Eye (tissue), 1 donor: ENCODE measurements around the gene TNFRSF6B.
A peak's percentile ranks its signal among the peaks of the same experiment; 100 is the strongest.
"Not testable (repeated sequence)": the region's sequence is repeated elsewhere in the genome, so short reads cannot be mapped to it uniquely, and the experiment has no call there.

Experiments used
- DNase-seq: peaks from one replicate; pipeline ENCODE4 v3.0.0-alpha.2; 2015

The TNFRSF6B gene

DNA sequence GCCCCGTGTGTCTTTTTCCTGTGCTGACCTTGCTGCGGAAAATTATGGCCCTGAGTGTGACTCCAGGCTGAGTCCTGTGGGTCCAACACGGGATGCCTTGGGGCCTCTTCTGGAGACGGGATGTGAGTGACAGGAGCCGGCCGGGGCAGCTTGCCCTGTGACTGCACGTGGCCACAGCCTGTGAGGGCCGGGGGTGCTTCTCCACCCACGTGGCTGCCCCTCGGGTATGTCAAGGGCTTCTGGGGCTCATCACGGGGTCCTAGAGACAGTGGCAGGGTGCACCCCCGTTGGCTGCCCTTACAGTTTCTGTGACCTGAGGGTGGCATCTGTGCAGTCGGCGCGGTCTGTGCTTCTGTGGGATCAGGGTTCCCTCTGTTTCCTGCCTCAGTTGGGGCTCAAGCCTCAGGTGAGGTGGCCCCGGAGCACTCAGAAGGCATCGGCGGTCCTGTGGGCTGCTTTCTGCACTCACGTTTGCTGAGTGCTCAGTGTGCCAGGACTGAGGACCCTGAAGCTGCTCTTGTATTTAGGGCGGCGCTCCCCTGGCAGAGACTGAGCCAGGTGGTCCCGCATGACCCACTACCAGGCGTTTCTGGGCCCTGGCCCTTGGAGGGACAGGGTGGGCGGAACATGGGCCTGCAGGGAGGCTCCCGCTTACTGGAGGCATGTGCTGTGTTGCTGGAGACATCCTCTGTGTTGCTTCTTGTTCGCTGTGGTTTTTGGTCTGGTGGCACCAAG, 33.0 kb upstream of the TNFRSF6B start:
- DNase-seq = no peak

GRCh38 chr20:63664143-63664851, 32.2 kb upstream of the TNFRSF6B start:
- no peak for DNase-seq

GRCh38 chr20:63664861-63665594, 31.4 kb upstream of the TNFRSF6B start:
- peak; percentile 87 for DNase-seq

DNA sequence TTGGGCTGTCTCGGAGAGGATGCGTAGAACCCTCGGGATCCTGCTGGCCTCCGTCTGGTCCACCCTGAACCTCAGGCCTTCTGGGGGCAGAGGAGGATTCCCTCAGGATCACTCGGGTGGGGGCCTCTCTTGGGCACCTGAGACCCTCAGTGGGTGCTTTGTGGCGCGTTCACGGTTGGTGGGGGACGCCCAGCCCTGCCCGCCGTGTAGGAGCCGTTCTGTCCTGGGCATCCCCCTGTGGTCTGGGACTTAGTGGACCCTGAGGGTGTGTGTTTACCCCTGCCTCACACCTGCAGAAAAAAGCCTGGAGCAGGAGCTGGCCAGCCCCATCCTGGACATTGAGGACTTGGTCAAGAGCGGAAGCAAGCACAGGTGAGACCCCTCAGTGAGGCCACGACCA, 30.7 kb upstream of the TNFRSF6B start:
- DNase-seq = no peak

GRCh38 chr20:63667858-63668257, 28.6 kb upstream of the TNFRSF6B start:
- no peak for DNase-seq

DNA sequence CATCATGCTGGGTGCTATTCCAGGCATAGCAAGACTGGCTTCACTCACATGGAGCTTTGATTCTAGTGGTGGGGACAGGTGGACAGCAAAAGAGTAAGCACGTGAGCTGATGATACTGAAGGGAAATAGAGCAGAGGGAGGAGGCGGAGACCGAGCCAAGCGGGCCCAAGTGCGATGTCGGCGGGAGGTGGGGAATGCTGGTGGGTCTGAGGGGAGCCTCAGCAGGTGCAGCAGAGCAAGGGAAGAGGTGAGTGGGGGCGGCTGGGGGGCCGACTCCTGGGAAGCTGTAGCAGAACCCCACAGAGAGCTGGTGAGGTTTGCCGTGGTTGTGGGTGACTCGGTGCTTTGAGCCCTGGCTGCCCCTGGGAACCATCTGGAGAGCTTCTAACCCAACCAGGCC, 28.1 kb upstream of the TNFRSF6B start:
- DNase-seq = no peak

DNA sequence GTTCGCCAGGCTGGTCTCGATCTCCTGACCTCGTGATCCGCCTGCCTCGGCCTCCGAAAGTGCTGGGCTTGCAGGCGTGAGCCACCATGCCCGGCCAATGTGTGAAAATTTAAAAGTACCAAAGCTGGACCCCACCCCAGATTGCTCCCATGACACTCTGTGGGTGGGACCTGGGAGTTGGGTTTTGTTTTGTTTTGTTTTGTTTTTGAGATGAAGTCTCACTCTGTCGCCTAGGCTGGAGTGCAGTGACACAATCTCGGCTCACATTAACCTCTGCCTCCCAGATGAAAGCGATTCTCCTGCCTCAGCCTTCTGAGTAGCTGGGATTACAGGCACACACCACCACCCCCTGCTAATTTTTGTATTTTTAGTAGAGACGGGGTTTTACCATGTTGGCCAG, 24.8 kb upstream of the TNFRSF6B start:
- not testable (repeated sequence) for DNase-seq

GRCh38 chr20:63672666-63673065, 23.8 kb upstream of the TNFRSF6B start:
- no peak for DNase-seq

DNA sequence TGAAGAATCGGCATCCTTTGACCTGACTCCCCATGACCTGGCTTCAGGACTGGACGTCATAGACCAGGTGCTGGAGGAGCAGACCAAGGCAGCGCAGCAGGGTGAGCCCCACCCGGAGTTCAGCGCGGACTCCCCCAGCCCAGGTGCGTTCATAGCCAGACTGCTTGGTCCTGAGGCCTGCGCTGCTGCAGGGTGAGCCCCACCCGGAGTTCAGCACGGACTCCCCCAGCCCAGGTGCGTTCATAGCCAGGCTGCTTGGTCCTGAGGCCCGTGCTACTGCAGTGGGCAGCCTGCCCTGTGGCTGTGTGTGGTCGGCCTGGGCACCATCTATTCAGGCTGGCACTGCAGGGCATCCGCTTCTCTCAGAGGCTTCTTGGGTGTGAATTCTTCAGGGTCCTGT, 22.5 kb upstream of the TNFRSF6B start:
- DNase-seq = no peak

DNA sequence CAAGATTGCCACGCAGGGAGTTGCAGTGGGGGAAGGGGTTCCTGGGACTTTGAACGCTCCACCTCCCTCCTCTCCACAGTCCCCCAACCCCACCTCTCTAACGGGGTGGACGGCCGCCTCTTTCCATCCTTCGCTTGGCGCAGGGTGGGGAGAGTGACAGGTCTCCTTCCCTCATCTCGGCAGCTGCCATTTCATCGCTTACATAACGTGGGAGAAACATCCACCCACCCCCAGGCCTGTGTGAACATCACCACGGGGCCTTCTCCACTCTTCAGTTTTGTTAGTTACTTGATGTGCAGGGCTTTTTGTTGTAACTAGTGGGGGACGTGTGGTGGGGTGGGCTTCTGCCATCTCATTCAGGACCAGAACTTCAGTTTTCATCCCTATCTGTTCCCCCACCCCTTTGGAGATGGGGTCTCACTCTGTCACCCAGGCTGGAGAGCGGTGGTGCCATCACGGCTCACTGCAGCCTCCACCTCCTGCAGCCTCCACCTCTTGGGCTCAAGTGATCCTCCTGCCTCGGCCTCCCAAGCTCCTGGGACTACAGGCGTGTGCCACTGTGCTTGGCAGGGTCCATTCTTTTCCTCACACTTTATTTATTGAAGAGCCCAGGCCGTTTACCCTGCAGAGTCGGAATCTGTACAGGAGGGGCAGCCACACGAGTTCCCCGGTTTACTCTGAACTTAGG, 20.6 kb upstream of the TNFRSF6B start:
- DNase-seq = no peak

DNA sequence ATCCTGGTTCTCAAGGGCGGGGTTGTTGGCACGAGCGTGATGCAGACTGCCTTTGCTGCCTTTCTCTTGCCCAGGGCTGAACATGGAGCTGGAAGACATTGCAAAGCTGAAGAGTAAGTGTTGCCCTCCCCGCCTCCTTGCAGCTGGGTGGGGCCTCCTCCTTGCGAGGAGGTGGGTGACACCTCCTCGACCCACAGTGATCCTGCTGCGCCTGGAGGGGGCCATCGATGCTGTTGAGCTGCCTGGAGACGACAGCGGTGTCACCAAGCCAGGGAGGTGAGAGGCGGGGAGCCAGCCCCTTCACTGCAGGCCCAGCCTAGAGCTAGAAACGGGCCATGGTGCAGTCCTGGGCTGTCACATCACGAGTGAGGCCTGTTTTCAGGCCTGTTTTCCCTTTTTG, 18.4 kb upstream of the TNFRSF6B start:
- DNase-seq = no peak

DNA sequence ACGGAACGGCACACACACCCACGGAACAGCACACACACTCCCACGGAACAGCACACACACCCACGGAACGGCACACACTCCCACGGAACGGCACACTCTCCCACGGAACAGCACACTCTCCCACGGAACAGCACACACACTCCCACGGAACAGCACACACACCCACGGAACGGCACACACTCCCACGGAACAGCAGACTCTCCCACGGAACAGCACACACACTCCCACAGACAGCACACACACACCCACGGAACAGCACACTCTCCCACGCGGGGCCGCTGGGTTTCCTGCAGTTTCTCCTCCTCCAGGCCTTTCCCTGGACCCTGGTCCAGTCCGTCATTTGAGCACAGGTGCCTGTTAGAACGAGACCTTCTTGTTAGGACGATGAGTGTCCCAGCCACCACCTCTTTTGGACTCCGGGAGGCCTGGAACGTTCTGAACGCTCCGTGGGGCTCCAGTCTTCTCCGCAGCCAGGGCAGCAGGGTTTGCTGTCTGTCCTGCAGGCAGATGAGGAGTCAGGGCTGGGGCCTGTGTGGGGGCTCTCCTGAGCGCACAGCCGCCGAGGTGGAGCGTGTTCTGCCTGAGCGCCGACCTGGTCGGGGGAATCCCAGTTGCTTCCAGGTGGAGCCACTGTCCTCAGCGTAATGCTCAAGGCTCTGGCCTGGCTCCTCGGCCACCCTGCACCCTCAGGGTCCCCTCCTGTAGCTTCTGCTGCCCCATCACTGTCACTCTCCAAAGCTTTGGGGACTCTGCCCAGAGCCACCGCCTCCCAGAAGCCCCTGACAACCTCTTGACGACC, 17.6 kb upstream of the TNFRSF6B start:
- no peak for DNase-seq

DNA sequence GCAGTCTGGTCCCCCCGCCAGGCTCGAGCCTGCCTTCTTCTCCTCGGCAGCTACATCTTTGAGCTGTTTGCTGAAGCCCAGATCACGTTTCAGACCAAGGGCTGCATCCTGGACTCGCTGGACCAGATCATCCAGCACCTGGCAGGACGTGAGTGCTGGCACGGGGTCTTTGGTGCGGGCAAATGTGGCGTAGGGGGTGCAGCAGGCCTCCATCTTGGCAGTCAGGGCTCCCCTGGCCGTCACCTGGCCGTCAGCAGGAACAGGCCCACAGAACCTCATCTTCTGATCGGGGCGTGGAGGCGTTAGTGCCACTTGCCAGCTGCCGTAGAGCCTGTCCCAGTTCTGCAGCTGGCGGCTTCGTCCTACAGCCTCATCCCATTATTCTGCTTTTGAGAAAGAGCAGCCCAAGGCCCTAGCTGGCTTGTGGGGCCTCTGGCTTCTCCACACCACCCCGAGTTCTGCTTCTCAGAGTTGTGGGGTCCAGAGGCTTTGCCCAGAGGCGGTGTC, 16.6 kb upstream of the TNFRSF6B start:
- DNase-seq = no peak

DNA sequence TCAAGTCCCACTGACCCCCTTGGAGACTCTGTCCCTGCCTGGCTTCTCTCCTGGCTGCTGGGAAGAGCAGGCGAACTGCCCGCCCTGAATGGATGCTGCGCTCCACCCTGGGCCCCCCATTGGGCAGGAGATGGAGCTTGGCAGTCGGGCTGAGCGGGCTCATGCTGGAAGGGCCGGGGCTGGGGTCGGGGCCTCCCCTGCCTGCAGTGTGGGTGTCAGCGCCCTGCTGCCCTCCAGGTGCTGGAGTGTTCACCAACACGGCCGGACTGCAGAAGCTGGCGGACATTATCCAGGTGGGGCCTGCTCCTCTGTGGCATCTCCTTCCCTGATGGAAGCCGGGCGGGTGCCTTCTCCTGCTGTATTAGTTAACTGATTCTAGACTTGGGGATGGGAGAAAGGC, 16.0 kb upstream of the TNFRSF6B start:
- no peak for DNase-seq

- DNase-seq = no peak
These were observed 15.4 kb upstream of the TNFRSF6B start for GRCh38 chr20:63680857-63681608.

- DNase-seq = no peak
These were observed 14.8 kb upstream of the TNFRSF6B start for GRCh38 chr20:63681609-63682142.

- DNase-seq = no peak
These were observed 13.9 kb upstream of the TNFRSF6B start for GRCh38 chr20:63682384-63683139.

DNA sequence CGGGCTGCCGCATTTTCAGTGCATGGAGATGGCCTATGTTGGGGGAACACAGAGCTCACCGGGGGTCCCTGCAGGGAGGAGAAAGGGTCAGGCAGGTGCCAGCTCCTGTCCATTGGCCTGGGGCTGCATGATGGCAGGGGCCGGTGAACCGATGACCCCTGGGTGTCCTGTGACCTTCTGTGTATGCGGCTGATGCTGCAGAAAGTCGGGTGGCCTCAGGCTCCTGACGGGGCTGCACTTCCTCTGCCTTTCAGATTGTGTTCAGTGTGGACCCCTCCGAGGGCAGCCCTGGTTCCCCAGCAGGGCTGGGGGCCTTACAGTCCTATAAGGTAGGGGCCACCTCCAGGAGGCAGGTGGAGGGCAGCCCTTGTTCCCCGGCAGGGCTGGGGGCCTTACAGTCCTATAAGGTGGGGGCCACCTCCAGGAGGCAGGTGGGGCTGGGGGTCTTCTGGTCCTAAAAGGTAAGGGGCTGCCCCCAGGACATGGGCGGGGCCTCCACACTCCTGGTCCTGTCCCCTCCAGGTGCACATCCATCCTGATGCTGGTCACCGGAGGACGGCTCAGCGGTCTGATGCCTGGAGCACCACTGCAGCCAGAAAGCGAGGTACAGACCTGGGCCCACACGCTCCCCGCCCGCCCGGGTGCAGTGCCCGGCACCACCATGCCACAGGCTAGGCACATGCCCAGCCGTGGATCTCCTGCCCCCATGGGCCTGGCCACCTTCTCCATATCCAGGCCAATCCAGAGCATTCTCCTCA, 11.0 kb upstream of the TNFRSF6B start:
- DNase-seq = no peak

DNA sequence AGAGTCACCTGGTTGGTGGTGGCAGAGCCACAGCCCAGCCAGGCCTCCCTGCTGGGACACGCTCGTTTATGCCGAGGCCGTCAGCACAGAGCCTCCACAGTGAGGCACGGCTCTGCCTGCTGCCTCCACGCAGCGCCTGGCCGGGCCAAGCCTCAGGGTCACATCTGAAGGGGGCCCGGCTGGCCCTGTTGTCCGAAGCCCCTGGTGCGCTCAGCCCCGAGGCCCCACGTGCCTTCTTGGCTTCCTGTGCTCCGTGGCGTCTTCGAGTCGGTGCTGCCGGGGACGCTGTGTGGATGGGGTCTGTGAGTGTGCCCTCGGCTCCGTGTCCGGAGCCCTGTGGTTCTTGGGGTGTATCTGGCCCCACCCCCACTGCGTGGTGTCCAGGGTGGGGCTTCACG, 10.4 kb upstream of the TNFRSF6B start:
- DNase-seq = no peak
